H9 (cell line): ENCODE measurements around the gene VPS16. TPM values are rescaled to one million over a fixed set of nuclear protein-coding genes. Genes with fewer than 3 reads are reported as not detected.

ENCODE experiments used
- DNase-seq: peaks from one replicate; pipeline ENCODE4 v3.0.0-alpha.2; 2017
- H2AFZ ChIP-seq: one replicate; pipeline ENCODE4 v1.6.1; 2013; ENCODE audit warnings: mild to moderate bottlenecking, low read length, control low read depth, moderate library complexity
- H2AK5ac ChIP-seq: 2 replicates; pipeline ENCODE4 v1.6.1; 2013; ENCODE audit warnings: low read length, control low read depth, mixed read lengths; ENCODE audit not compliant: insufficient read length
- H2BK120ac ChIP-seq: one replicate; pipeline ENCODE4 v1.6.1; 2013; ENCODE audit warnings: low read depth, mild to moderate bottlenecking, low read length, control low read depth, inconsistent platforms; ENCODE audit not compliant: poor library complexity, severe bottlenecking
- H2BK12ac ChIP-seq: 2 replicates; pipeline ENCODE4 v1.6.1; 2013; ENCODE audit warnings: low read length, control low read depth, mixed read lengths, low read depth; ENCODE audit not compliant: insufficient read length
- H2BK15ac ChIP-seq: 2 replicates; pipeline ENCODE4 v1.6.1; 2013; ENCODE audit warnings: low read depth, low read length, control low read depth
- H2BK20ac ChIP-seq: one replicate; pipeline ENCODE4 v1.6.1; 2013; ENCODE audit warnings: low read depth, mild to moderate bottlenecking, low read length, control low read depth, inconsistent platforms; ENCODE audit not compliant: poor library complexity, severe bottlenecking
- H2BK5ac ChIP-seq: 2 replicates; pipeline ENCODE4 v1.6.1; 2013; ENCODE audit warnings: low read length, control low read depth, mixed read lengths; ENCODE audit not compliant: insufficient read length
- H3K14ac ChIP-seq: 2 replicates; pipeline ENCODE4 v1.6.1; 2013; ENCODE audit warnings: low read length, control low read depth; ENCODE audit not compliant: insufficient read depth
- H3K18ac ChIP-seq: 2 replicates; pipeline ENCODE4 v1.6.1; 2013; ENCODE audit warnings: low read depth, mild to moderate bottlenecking, mixed read lengths, low read length, control low read depth; ENCODE audit not compliant: insufficient read length
- H3K23ac ChIP-seq: 2 replicates; pipeline ENCODE4 v1.6.1; 2013; ENCODE audit warnings: low read length, control low read depth, mixed read lengths, low read depth; ENCODE audit not compliant: insufficient read length
- H3K23me2 ChIP-seq: 2 replicates; pipeline ENCODE4 v1.6.1; 2013; ENCODE audit warnings: low read depth, mild to moderate bottlenecking, mixed read lengths, low read length, control low read depth; ENCODE audit not compliant: insufficient read length, poor library complexity, severe bottlenecking
- H3K27ac ChIP-seq: 2 replicates; pipeline ENCODE4 v1.5.1; 2013; ENCODE audit warnings: low read length, control low read depth, mixed read lengths, low read depth; ENCODE audit not compliant: insufficient read length
- H3K27me3 ChIP-seq: 2 replicates; pipeline ENCODE4 v1.6.1; 2013; ENCODE audit warnings: low read length, control low read depth, inconsistent platforms; ENCODE audit not compliant: insufficient read depth
- H3K4ac ChIP-seq: 2 replicates; pipeline ENCODE4 v1.6.1; 2013; ENCODE audit warnings: low read depth, mild to moderate bottlenecking, control low read depth, inconsistent platforms, low read length, moderate library complexity
- H3K4me1 ChIP-seq: 2 replicates; pipeline ENCODE4 v1.6.1; 2013; ENCODE audit warnings: low read length, control low read depth, inconsistent platforms; ENCODE audit not compliant: insufficient read depth
- H3K4me2 ChIP-seq: 2 replicates; pipeline ENCODE4 v1.6.1; 2013; ENCODE audit warnings: low read length, control low read depth, mixed read lengths; ENCODE audit not compliant: insufficient read length, insufficient read depth
- H3K56ac ChIP-seq: 2 replicates; pipeline ENCODE4 v1.6.1; 2013; ENCODE audit warnings: low read depth, mild to moderate bottlenecking, mixed read lengths, low read length, control low read depth; ENCODE audit not compliant: insufficient read length
- H3K79me1 ChIP-seq: 2 replicates; pipeline ENCODE4 v1.6.1; 2013; ENCODE audit warnings: low read depth, mild to moderate bottlenecking, moderate library complexity, low read length, control low read depth, inconsistent platforms; ENCODE audit not compliant: insufficient read depth, poor library complexity, severe bottlenecking
- H3K79me2 ChIP-seq: 2 replicates; pipeline ENCODE4 v1.6.1; 2013; ENCODE audit warnings: low read length, control low read depth, inconsistent platforms; ENCODE audit not compliant: insufficient read depth
- H3K9ac ChIP-seq: 2 replicates; pipeline ENCODE4 v1.6.1; 2013; ENCODE audit warnings: low read length, control low read depth, mixed read lengths; ENCODE audit not compliant: insufficient read length; ENCODE audit errors: extremely low read depth
- H3K9me3 ChIP-seq: one replicate; pipeline ENCODE4 v1.6.1; 2013; ENCODE audit warnings: low read depth, low read length, inconsistent platforms; ENCODE audit not compliant: control insufficient read depth
- H3T11ph ChIP-seq: one replicate; pipeline ENCODE4 v1.6.1; 2013; ENCODE audit warnings: mild to moderate bottlenecking, low read length, control low read depth, inconsistent platforms
- H4K20me1 ChIP-seq: one replicate; pipeline ENCODE4 v1.6.1; 2013; ENCODE audit not compliant: control insufficient read depth, insufficient read length, insufficient read depth
- H4K5ac ChIP-seq: 2 replicates; pipeline ENCODE4 v1.6.1; 2013; ENCODE audit warnings: low read depth, mild to moderate bottlenecking, mixed read lengths, low read length, control low read depth; ENCODE audit not compliant: insufficient read length
- H4K8ac ChIP-seq: replicated peaks from 2 replicates; pipeline ENCODE4 v1.6.1; 2013; ENCODE audit warnings: low read length, control low read depth, mixed read lengths, low read depth; ENCODE audit not compliant: insufficient read length
- H4K91ac ChIP-seq: 2 replicates; pipeline ENCODE4 v1.6.1; 2013; ENCODE audit warnings: low read depth, mild to moderate bottlenecking, moderate library complexity, mixed read lengths, low read length, control low read depth; ENCODE audit not compliant: insufficient read length
- H3K27ac Mint-ChIP-seq, 3 experiments: 2 replicates in 2 of 3; 3 replicates in 1 of 3; pipeline ENCODE4 v1.8.0; 2020 to 2021; ENCODE audit warnings: mixed read lengths in 3 of 3, mild to moderate bottlenecking in 1 of 3, moderate library complexity in 1 of 3
- H3K27me3 Mint-ChIP-seq: 2 replicates; pipeline ENCODE4 v1.8.0; 2021; ENCODE audit warnings: low read depth, mild to moderate bottlenecking, moderate library complexity, mixed read lengths
- H3K36me3 Mint-ChIP-seq, 3 experiments: 2 replicates in 2 of 3; 3 replicates in 1 of 3; pipeline ENCODE4 v1.8.0; 2020 to 2021; ENCODE audit warnings: low read depth in 3 of 3, mixed read lengths in 3 of 3; ENCODE audit not compliant: insufficient read depth in 1 of 3
- H3K4me1 Mint-ChIP-seq, 2 experiments: 2 replicates each; pipeline ENCODE4 v1.8.0; 2020; ENCODE audit warnings: mixed read lengths in 2 of 2
- H3K4me3 Mint-ChIP-seq, 2 experiments: 2 replicates in 1 of 2; 3 replicates in 1 of 2; pipeline ENCODE4 v1.8.0; 2020 to 2021; ENCODE audit warnings: mild to moderate bottlenecking in 2 of 2, mixed read lengths in 2 of 2, moderate library complexity in 1 of 2
- H3K9me3 Mint-ChIP-seq, 2 experiments: 2 replicates in 1 of 2; 3 replicates in 1 of 2; pipeline ENCODE4 v1.8.0; 2020; ENCODE audit warnings: mild to moderate bottlenecking in 2 of 2, mixed read lengths in 2 of 2, moderate library complexity in 1 of 2
- CTCF ChIP-seq: fragments of 200-600 bp; sonication (generic); conservative IDR thresholded peaks from 3 replicates; pipeline ENCODE4 v1.8.0; 2021; ENCODE audit warnings: antibody characterized with exemption, mild to moderate bottlenecking
- WGBS: extraction: QIAGEN DNeasy Blood & Tissue Kit; methylation state at CpG from one replicate; pipeline ENCODE4 v1.1.7; 2013; ENCODE audit warnings: missing lambda C conversion rate, low lambda C conversion rate, mixed read lengths; ENCODE audit not compliant: insufficient read length; ENCODE audit errors: extremely low coverage; 5-methylcytosine and 5-hydroxymethylcytosine counted together
- total RNA-seq: library from RNA; stranded (reverse); gene quantifications from 2 replicates; pipeline ENCODE4 v1.2.1, GENCODE V29; 2021

VPS16 gene
- total RNA-seq, 1 experiment from 2014 or later = 32.1 TPM

DNA sequence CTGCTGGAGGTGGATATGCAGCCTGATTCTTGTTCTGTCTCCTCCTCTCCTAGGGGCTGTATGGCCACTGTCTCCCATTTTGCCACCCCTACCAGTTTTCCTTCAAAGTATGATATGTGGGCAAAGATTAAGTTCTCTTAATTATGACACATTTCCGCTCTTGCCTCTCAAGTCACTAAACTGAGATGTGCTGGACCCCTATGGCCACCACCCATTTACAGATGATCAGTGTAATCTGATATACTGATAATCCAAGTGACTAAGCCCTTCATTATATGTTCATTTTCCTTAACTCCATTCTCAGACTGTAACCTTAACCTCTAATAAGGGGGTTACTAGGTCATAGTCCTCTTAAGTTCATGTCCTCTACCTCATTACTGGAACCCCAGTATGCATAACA lies 26.5 kb upstream of the VPS16 start:
- Histone ChIP-seq H3K9me3 (no peaks in the 10 kb centered on the region), H3K79me2 (no peaks in the 10 kb centered on the region), H3K4ac (no peak overlapping the region), H2BK20ac (no peak overlapping the region), H3K27me3 (no peaks in the 10 kb centered on the region), H3K4me1 (no peaks in the 10 kb centered on the region), H3K14ac (no peak overlapping the region), H3T11ph (no peak overlapping the region), H3K79me1 (no peaks in the 10 kb centered on the region), H3K27ac (no peak overlapping the region), H4K8ac (no peak overlapping the region), H3K9ac (no peak overlapping the region), H3K56ac (no peak overlapping the region), H3K4me2 (no peak overlapping the region), H4K20me1 (no peaks in the 10 kb centered on the region), H4K5ac (no peak overlapping the region), H3K23ac (no peak overlapping the region), H2AFZ (no peak overlapping the region), H2BK15ac (no peak overlapping the region), H2BK12ac (no peak overlapping the region), H2BK5ac (no peak overlapping the region), H4K91ac (no peak overlapping the region), H2AK5ac (no peak overlapping the region), H3K18ac (no peak overlapping the region), H2BK120ac (no peak overlapping the region), H3K23me2 (no peaks in the 10 kb centered on the region)
- DNase-seq = no peak
- TF ChIP-seq CTCF = no peak
- Mint-ChIP-seq H3K27me3 (peaks cover 25% of the 10 kb centered on the region), H3K9me3 (peaks cover 9 to 13% of the 10 kb centered on the region in 2 experiments), H3K27ac (no peak overlapping the region; a peak in 1 of 7 replicates), H3K4me1 (peaks cover 0 to 1% of the 10 kb centered on the region in 2 experiments; a peak in 3 of 4 replicates), H3K36me3 (no peaks in the 10 kb centered on the region; a peak in 1 of 7 replicates), H3K4me3 (no peak overlapping the region)
- no CpG with 5 or more reads among the region's 1 CpG for WGBS
